Stimulated activated CD8-positive, alpha-beta memory T cell treated with anti-CD3 and anti-CD28 coated beads, Interleukin-12 subunit alpha, Interleukin-12 subunit beta, amount 100 ng/mL, for 1 hour (primary cell): Measurements from ENCODE around the gene DHX57.
A peak's percentile ranks its signal among the peaks of the same experiment; 100 is the strongest.

Experiments
- DNase-seq: peaks from one replicate; pipeline ENCODE4 v3.0.0-alpha.2; 2020; ENCODE audit warnings: low read depth

Gene DHX57, protein sequence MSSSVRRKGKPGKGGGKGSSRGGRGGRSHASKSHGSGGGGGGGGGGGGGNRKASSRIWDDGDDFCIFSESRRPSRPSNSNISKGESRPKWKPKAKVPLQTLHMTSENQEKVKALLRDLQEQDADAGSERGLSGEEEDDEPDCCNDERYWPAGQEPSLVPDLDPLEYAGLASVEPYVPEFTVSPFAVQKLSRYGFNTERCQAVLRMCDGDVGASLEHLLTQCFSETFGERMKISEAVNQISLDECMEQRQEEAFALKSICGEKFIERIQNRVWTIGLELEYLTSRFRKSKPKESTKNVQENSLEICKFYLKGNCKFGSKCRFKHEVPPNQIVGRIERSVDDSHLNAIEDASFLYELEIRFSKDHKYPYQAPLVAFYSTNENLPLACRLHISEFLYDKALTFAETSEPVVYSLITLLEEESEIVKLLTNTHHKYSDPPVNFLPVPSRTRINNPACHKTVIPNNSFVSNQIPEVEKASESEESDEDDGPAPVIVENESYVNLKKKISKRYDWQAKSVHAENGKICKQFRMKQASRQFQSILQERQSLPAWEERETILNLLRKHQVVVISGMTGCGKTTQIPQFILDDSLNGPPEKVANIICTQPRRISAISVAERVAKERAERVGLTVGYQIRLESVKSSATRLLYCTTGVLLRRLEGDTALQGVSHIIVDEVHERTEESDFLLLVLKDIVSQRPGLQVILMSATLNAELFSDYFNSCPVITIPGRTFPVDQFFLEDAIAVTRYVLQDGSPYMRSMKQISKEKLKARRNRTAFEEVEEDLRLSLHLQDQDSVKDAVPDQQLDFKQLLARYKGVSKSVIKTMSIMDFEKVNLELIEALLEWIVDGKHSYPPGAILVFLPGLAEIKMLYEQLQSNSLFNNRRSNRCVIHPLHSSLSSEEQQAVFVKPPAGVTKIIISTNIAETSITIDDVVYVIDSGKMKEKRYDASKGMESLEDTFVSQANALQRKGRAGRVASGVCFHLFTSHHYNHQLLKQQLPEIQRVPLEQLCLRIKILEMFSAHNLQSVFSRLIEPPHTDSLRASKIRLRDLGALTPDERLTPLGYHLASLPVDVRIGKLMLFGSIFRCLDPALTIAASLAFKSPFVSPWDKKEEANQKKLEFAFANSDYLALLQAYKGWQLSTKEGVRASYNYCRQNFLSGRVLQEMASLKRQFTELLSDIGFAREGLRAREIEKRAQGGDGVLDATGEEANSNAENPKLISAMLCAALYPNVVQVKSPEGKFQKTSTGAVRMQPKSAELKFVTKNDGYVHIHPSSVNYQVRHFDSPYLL (N-terminal part only)

DNA sequence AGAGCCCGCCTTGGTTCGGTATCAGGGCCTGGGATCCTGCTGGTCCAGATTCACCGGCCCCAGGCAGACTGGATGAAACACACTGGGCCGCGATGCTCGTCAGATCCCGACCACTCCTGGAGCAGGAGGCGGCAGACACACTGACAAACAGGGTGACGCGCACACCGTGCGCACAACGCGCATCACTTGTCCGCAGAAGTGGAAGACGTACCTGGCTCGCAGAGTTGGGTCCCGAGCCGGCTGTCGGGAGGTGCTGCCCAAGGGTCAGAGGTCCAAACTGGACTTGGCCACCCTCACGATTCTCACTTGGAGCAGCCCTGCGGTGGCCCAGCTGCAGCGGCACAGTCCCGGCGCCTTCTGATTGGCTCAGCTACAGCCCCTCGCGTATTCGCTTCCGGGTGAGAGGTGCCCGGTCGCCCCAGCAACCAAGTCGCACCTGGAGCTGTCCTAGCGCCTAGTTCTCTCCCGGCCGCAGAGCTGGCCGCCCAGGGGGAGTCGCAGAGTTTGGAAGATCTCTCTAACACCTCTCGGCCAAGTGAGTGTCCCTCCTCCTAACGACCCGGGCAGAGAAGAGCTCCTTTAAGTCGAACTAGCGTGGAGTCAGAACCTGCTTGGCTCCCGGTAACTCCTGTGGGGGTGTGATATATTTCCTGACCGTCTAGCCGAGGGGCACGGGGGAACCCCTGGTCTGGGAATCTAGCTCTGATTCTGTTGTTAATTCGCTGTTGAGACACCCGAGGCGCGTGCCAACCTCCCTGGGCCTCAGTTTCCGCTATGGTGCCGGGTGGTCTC is at the start of gene DHX57, which contains the start of gene MORN2:
DHX57 (minus strand) TSS at position 359 of the 792 bp plus-strand sequence. CDS start 7,529 bp downstream, outside the sequence.
MORN2 (plus strand) TSS at position 401 of the 792 bp plus-strand sequence.
- peak; percentile 70 for DNase-seq

GRCh38 chr2:38922902-38923301 is 47.2 kb upstream of the DHX57 start:
- no peak for DNase-seq

GRCh38 chr2:38922389-38922788 is 46.7 kb upstream of the DHX57 start:
- DNase-seq, result no peak

DNA sequence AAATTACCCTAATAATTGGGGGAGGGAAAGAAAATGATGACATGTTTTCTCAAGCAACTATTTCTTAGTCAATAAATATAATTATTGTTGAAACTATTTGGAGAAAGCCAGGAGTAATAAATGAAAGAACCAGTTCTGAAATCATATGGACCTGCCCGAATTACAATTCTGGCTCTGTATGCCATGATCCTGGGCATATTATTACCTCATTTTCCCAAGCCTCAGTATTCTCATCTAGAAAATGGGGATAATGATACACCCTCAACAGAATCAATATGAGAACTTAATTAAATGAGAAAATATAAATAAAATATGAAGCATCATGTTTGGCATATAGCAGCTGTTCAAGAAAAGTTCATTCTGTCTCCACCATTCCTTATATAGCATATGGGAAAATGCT is 36.9 kb upstream of the DHX57 start:
- DNase-seq, result no peak

DNA sequence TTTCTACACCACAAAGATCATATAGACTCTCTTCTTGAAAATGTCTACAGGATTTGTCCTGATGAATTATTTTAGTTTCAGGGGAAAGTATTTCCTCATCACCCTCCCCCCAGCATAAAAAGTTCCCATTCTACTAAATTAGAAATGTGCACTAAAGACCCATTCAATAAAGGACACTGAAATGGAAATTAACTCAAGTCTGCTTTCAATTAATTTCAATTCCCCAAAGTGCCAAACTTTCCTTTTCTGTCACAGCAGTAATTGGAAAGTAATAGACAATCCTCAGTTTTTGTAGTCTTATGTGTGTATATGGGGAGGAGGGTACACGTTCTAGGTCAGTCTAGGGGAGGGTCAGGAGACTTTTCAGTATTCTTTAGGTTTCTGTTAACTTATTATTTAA is 35.5 kb upstream of the DHX57 start:
- no peak for DNase-seq

DNA sequence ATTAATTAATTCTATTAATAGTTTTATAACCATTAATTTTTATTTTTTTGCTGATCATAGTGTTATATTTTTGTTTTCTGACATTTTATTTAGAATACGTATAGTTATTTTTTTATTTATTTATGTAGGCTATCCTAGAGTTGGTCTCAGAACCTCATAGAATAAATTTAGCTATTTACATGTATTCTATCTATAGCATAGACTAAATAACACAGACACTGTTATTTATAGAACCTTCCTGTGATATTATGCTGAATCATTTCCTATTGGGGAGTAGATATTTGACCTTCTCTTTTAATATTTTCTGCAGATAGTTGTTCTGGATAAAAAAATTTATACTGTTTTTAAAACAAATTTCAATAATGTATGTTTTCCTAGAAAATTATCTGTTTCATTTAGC is 34.1 kb upstream of the DHX57 start:
- DNase-seq, result no peak

GRCh38 chr2:38907743-38908562 is 32.2 kb upstream of the DHX57 start:
- DNase-seq, result no peak

GRCh38 chr2:38907242-38907641 is 31.5 kb upstream of the DHX57 start:
- no peak for DNase-seq

DNA sequence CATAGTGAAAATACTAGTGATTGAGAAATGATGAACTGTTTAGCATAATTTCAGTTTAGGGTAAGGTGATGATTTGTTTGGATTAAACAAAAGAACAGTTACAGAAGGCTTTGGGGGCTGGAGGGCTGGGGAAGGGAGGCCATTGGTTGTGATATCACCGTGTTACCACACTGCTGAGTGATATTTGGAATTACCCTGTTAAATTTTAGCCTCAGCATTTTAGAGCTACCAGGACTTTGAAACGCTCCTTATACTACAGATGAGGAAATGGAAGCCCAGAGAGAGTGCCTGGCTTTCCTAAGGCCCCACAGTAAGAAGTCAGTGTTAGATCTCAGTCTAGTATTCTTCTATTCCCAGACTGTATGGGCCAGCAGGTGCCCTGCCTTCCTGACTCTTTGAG is 29.5 kb upstream of the DHX57 start:
- DNase-seq, result no peak

DNA sequence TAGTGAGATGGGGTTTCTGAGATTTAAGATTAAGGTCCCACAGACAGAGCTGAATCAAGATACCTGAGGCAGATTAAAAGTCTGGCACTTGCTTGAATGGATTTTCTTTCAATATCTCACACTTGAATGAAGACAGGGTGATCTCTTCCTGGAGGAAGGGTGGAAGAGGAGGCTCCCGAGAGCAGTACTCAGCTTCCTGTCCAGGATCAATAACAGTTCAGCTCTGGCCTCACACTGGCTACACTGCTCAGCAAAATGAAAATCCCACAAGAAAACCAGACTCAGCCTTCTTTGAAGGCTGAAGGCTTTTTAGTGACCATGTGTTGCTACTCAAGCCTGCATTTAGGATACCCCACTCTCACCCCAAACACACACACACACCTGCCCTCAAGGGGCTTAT is 25.0 kb upstream of the DHX57 start:
- no peak for DNase-seq

DNA sequence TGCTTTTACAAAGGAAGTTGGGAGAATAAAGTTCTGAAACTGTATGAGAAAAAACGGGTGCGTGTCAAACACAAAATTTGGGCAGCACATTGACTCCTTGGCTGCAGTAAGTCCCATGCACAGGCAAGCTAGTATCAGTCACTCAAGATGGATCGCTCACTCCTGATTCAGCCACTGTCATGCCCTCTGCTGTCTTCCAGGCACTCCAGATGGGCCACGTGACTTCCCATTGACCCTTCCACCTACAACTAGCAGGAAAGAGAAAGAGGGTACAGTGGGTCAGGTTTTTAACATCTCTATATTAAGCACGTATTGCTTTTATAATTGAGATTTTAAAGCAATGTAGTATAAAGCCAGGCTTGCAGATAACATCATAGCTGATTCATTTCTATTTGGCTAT is 22.5 kb upstream of the DHX57 start:
- no peak for DNase-seq

DNA sequence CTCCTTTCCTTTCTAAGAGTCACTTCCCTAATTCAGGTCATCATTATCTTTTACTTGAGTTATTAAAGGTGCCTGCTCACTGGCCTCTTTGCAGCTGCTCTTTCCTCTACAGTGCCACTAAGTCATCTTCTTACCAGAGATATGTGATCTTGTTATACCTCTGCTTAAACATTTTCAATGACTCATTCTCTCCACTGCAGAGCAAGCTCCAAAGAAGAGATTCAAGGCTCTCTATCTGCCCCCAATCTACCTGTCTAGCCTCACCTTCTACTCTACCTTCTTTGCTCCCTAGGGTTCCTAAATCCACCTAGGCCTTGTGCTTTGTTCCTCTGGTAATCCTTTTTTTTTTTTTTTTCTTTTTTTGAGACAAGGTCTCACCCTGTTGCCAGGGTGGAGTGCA is 17.1 kb upstream of the DHX57 start:
- no peak for DNase-seq

DNA sequence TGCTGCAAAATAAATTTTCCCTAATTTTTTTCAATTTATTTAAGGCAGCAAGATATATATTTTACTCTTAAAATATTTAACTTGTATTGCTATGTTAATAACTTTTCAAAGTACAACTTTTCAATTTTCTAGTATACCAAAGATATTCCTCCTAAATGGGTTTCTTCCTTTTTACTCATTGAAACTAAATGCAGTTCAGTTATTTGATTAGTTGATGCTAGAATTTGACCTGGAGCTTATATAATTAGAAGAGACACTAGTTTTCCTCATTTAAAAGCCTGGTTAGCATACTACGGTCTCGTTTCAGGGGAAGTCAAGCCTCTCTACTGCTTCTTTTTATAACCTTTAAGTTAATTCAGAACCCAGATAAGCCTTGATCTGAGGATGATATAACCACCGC is 13.8 kb upstream of the DHX57 start, which contains the start of gene ARHGEF33:
ARHGEF33 (plus strand) TSS at position 301 of the 400 bp plus-strand sequence. CDS start 29,573 bp downstream, outside the sequence.
- DNase-seq, result no peak

- DNase-seq, result no peak
Measured at GRCh38 chr2:38889045-38889444, 13.3 kb upstream of the DHX57 start.

DNA sequence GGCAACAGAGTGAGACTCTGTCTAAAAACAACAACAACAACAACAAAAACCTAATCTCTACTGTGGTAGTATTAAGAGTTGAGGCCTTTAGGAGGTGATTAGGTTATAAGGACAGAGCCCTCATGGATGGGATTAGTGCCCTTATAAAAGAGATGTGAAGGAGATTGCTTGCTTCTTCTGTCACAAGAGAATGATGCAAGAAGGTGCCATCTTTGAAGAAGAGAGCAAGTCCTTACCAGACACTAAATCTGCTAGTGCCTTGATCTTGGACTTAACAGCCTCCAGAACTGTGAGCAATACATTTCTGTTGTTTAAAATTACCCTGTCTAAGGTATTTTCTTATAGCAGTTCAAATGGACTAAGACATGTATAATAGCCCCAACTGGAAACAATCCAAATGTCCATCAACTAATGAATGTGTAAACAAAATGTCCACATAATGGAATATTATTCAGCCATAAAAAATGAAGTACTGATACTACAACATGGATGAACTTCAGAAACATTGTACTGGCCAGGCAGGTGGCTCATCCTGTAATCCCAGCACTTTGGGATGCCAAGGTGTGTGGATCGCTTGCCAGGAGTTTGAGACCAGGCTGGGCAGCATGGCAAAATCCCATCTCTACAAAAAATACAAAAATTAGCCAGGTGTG is 12.3 kb upstream of the DHX57 start:
- no peak for DNase-seq

DNA sequence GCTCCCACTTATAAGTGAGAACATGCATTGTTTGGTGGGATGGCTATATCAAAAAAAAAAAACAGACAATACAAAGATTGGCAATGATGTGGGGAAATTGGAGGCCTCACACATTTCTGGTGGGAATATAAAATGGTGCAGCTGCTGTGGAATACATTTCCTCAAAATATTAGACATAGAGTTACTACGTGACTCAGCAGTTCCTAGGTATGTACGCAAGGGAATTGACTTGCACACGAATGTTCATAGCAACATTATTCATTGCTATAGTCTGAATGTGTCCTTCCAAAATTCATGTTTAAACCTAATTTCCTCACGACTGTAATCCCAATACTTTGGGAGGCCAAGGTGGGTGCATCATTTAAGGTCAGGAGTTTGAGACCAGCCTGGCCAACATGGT is 11.6 kb upstream of the DHX57 start:
- DNase-seq, result no peak

- no peak for DNase-seq
Measured at GRCh38 chr2:38886063-38886462, 10.3 kb upstream of the DHX57 start.

- DNase-seq, result no peak
Measured at GRCh38 chr2:38876407-38876806, 673 bp upstream of the DHX57 start.

- no peak for DNase-seq
Measured at GRCh38 chr2:38875227-38875575, 533 bp downstream of the DHX57 start.

DNA sequence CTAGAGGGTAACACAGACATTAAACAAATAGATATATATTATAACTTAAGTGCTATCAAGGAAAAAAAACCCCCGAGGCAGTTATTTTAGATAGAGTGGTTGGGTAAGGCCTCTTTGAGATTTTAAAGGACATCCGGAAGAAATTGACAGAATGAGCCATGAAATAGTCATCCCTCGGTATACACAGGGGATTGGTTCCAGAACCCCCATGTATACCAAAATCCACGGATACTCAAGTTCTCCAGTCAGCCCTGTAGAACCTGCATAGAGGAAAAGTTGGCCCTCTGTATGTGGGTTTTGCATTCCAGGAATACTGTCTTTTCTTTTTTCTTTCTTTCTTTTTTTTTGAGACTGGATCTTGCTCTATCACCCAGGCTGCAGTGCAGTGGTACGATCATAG is 2.0 kb downstream of the DHX57 start:
- no peak for DNase-seq
